CD8-positive, alpha-beta memory T cell (primary cell): Measurements from ENCODE around the gene ZEB2. TPM values are rescaled to one million over a fixed set of nuclear protein-coding genes. Genes with fewer than 3 reads are reported as not detected.
A peak's percentile ranks its signal among the peaks of the same experiment; 100 is the strongest.

Source experiments
- CTCF ChIA-PET: fragments of 350-600 bp; sonication (Branson Sonifier 250); formaldehyde crosslinking; loops from one replicate; lab custom pipeline; 2021; ENCODE audit warnings: antibody characterized with exemption; lab: Charles Lee
- POLR2A ChIA-PET: fragments of 350-600 bp; sonication (Branson Sonifier 250); formaldehyde crosslinking; loops from one replicate; lab custom pipeline; 2021; ENCODE audit warnings: antibody characterized with exemption; lab: Charles Lee
- DNase-seq, 5 donors: peaks; one replicate each; pipeline versions ENCODE4 v3.0.0 to v3.0.0-alpha.2; 2020 to 2022; ENCODE audit warnings: mixed read lengths in 1 of 5
- H3K27ac ChIP-seq: one replicate; pipeline ENCODE4 v1.7.0; 2013; ENCODE audit warnings: low read depth, mild to moderate bottlenecking, low read length, moderate library complexity
- H3K27me3 ChIP-seq: 2 replicates; pipeline ENCODE4 v1.7.0; 2013; ENCODE audit warnings: low read length, mild to moderate bottlenecking; ENCODE audit not compliant: insufficient read depth, poor library complexity, severe bottlenecking
- H3K36me3 ChIP-seq: 2 replicates; pipeline ENCODE4 v1.7.0; 2013; ENCODE audit warnings: mild to moderate bottlenecking, low read length, moderate library complexity; ENCODE audit not compliant: insufficient read depth
- H3K4me1 ChIP-seq: 2 replicates; pipeline ENCODE4 v1.7.0; 2013; ENCODE audit warnings: mild to moderate bottlenecking, low read length, moderate library complexity; ENCODE audit not compliant: insufficient read depth
- H3K4me3 ChIP-seq: 2 replicates; pipeline ENCODE4 v1.7.0; 2013; ENCODE audit warnings: mild to moderate bottlenecking, low read length
- H3K9me3 ChIP-seq: 2 replicates; pipeline ENCODE4 v1.7.0; 2013; ENCODE audit warnings: mild to moderate bottlenecking, low read length
- H3K27ac Mint-ChIP-seq, 8 donors: one replicate each; pipeline ENCODE4 v1.8.0; 2020 to 2021; ENCODE audit warnings: mixed read lengths in 8 of 8, mild to moderate bottlenecking in 6 of 8, inconsistent platforms in 3 of 8, moderate library complexity in 3 of 8
- H3K27me3 Mint-ChIP-seq, 2 donors: one replicate each; pipeline ENCODE4 v1.8.0; 2020 to 2021; ENCODE audit warnings: mixed read lengths in 2 of 2, mild to moderate bottlenecking in 1 of 2, moderate library complexity in 1 of 2
- H3K36me3 Mint-ChIP-seq, 3 donors: one replicate each; pipeline ENCODE4 v1.8.0; 2020 to 2021; ENCODE audit warnings: mixed read lengths in 3 of 3, inconsistent platforms in 1 of 3, mild to moderate bottlenecking in 1 of 3
- H3K4me1 Mint-ChIP-seq, 3 donors: one replicate each; pipeline ENCODE4 v1.8.0; 2020 to 2021; ENCODE audit warnings: mixed read lengths in 3 of 3, inconsistent platforms in 1 of 3, mild to moderate bottlenecking in 1 of 3
- H3K4me3 Mint-ChIP-seq, 7 donors: one replicate each; pipeline ENCODE4 v1.8.0; 2020 to 2021; ENCODE audit warnings: mixed read lengths in 7 of 7, mild to moderate bottlenecking in 6 of 7, moderate library complexity in 4 of 7, inconsistent platforms in 2 of 7
- H3K9me3 Mint-ChIP-seq, 5 donors: one replicate each; pipeline ENCODE4 v1.8.0; 2020 to 2022; ENCODE audit warnings: mixed read lengths in 5 of 5, mild to moderate bottlenecking in 3 of 5, moderate library complexity in 2 of 5, inconsistent platforms in 1 of 5
- polyA plus RNA-seq: library from polyadenylated mRNA; unstranded; fragments of 300-500 nt; fragmentation: Illumina TruSeq; gene quantifications from one replicate; pipeline ENCODE4 v1.2.3, GENCODE V29; 2021
- total RNA-seq, 2 experiments: library from RNA; stranded (reverse); gene quantifications; one replicate each; pipeline ENCODE4 v1.2.3, GENCODE V29; 2021

The ZEB2 gene
- total and polyA plus RNA-seq, 3 experiments from 2014 or later: 20.6 to 35.8 (median 32.7) TPM

DNA sequence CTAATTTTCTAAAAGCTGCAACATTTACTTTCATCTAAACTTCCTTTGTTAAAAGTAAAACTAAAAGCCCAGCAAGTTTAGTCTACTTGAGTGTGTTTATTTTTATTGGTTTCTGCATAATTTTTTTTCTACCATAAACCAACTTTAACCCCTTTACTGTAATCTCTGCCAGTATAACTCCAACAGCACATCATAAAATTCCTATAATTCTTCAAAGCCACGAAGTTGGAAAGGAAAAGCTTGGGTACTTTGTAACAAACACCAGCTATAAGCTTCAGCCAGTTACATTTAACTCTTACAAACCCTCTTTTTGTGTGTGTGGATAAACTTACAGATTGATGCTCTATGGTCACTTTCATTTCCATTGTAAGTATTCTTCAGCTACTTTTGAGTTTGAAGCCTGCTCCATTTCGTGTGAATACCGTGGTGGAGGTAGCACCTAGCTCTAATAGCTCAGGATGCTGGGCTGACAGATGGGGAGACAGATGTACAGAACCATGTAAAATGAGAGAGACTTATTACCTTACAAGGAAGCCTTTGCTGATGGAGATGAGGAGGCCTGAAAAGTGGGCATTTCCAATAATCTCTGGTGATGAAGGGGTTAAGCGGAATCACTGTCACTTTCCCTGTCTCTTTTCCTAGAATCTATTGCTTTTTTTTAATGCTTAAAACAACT lies 42.5 kb downstream of the ZEB2 start:
- POLR2A ChIA-PET: interaction anchor here (0.6 kb wide), 1 partner anchor 17 kb away, joined by 3 read pairs; no protein-coding TSS in a partner anchor
- Mint-ChIP-seq H3K4me3 (peak overlapping the region in 3 of 7 donors; percentile 22 to 28 (median 26)), H3K27me3 (no peaks in the 10 kb centered on the region), H3K36me3 (peaks cover 0 to 4% (median 2%) of the 10 kb centered on the region in 3 donors), H3K4me1 (peaks cover 40 to 65% (median 49%) of the 10 kb centered on the region in 3 donors), H3K27ac (peak overlapping the region in 5 of 8 donors; percentile 2 to 59 (median 41)), H3K9me3 (no peaks in the 10 kb centered on the region)
- no peak for DNase-seq
- Histone ChIP-seq H3K4me1 (peaks cover 24% of the 10 kb centered on the region), H3K27me3 (no peaks in the 10 kb centered on the region), H3K9me3 (no peaks in the 10 kb centered on the region), H3K4me3 (no peak overlapping the region), H3K27ac (no peak overlapping the region), H3K36me3 (no peaks in the 10 kb centered on the region)
- CTCF ChIA-PET: no interaction called here

- Histone ChIP-seq H3K9me3 (no peaks in the 10 kb centered on the region), H3K27ac (no peak overlapping the region), H3K36me3 (no peaks in the 10 kb centered on the region), H3K4me1 (peaks cover 25% of the 10 kb centered on the region), H3K4me3 (no peak overlapping the region), H3K27me3 (no peaks in the 10 kb centered on the region)
- H3K4me1 Mint-ChIP-seq: peaks cover 33 to 58% (median 49%) of the 10 kb centered on the region in 3 donors
- no peak overlapping the region for H3K4me3 Mint-ChIP-seq
- POLR2A ChIA-PET: no interaction called here
- no peak overlapping the region for H3K27ac Mint-ChIP-seq
- H3K36me3 Mint-ChIP-seq: peaks cover 0 to 2% (median 1%) of the 10 kb centered on the region in 3 donors
- no peaks in the 10 kb centered on the region for H3K9me3 Mint-ChIP-seq
- H3K27me3 Mint-ChIP-seq: no peaks in the 10 kb centered on the region
- CTCF ChIA-PET: interaction anchor here (1.7 kb wide), 1 partner anchor 15 kb away, joined by 3 read pairs; no protein-coding TSS in a partner anchor
- no peak for DNase-seq
Observed at GRCh38 chr2:144476682-144477081, 43.2 kb downstream of the ZEB2 start.

- Mint-ChIP-seq H3K36me3 (peaks cover 0 to 2% (median 1%) of the 10 kb centered on the region in 3 donors), H3K9me3 (no peaks in the 10 kb centered on the region), H3K27ac (peak overlapping the region in 2 of 8 donors; percentile 17 to 38), H3K4me3 (peak overlapping the region in 2 of 7 donors; percentile 4 to 15), H3K4me1 (peaks cover 35 to 50% (median 42%) of the 10 kb centered on the region in 3 donors), H3K27me3 (no peaks in the 10 kb centered on the region)
- Histone ChIP-seq H3K4me3 (no peak overlapping the region), H3K27ac (no peak overlapping the region), H3K27me3 (no peaks in the 10 kb centered on the region), H3K36me3 (no peaks in the 10 kb centered on the region), H3K4me1 (peaks cover 26% of the 10 kb centered on the region), H3K9me3 (no peaks in the 10 kb centered on the region)
- ChIA-PET POLR2A (no interaction called here), CTCF (interaction anchor here (1.7 kb wide), 1 partner anchor 14 kb away, joined by 3 read pairs; no protein-coding TSS in a partner anchor)
- DNase-seq: no peak
Observed at GRCh38 chr2:144475569-144476275, 44.2 kb downstream of the ZEB2 start.

DNA sequence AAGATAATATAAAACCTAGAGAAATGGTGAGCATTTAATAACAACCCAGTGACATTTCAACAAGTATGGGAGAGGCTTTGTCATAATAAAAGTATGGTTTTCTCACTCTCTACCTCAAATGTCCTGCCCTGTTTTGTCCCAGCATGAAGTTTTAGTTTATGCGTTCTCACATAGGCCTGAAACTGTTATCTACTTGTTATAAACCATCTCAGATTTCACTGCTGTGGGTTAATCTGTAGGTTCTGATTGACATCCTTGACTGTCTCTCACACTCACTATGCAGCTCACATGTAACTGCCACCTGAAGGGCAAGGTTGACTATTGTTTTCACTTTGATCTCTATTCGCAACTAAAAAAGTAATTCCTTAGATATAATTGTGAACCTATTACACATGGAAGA lies 44.9 kb downstream of the ZEB2 start:
- no peaks in the 10 kb centered on the region for H3K9me3 Mint-ChIP-seq
- Histone ChIP-seq H3K4me3 (no peak overlapping the region), H3K27me3 (no peaks in the 10 kb centered on the region), H3K36me3 (no peaks in the 10 kb centered on the region), H3K9me3 (no peaks in the 10 kb centered on the region), H3K4me1 (peaks cover 26% of the 10 kb centered on the region), H3K27ac (no peak overlapping the region)
- peaks cover 34 to 47% (median 39%) of the 10 kb centered on the region in 3 donors for H3K4me1 Mint-ChIP-seq
- H3K27ac Mint-ChIP-seq: peak overlapping the region in 4 of 8 donors; percentile 13 to 38 (median 25)
- peak overlapping the region in 1 of 7 donors; percentile 2 for H3K4me3 Mint-ChIP-seq
- POLR2A ChIA-PET: no interaction called here
- H3K36me3 Mint-ChIP-seq: peaks cover 0 to 2% (median 1%) of the 10 kb centered on the region in 3 donors
- CTCF ChIA-PET: interaction anchor here (1.7 kb wide), 1 partner anchor 14 kb away, joined by 3 read pairs; no protein-coding TSS in a partner anchor
- no peak for DNase-seq
- H3K27me3 Mint-ChIP-seq: no peaks in the 10 kb centered on the region

DNA sequence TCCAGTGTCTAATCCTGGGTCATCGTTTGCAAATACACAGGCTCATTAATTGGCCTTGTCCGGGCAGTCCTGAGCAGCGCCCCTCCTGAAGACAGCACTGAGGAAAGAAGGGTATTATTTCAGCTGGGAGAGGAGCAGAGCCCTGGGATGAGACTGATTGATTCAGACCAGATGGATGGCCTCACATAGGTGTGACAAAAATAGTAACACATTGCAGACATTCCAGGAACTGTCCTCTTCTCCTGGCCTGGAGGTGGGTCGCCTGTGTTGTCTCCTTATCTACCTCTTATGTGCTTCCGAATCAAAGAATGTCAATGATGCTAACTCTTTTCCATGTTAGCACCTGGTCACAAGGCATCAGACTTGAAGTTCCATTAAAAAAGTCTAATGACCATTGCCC lies 45.9 kb downstream of the ZEB2 start:
- Histone ChIP-seq H3K36me3 (no peaks in the 10 kb centered on the region), H3K27me3 (no peaks in the 10 kb centered on the region), H3K27ac (no peak overlapping the region), H3K9me3 (no peaks in the 10 kb centered on the region), H3K4me1 (peaks cover 26% of the 10 kb centered on the region), H3K4me3 (no peak overlapping the region)
- Mint-ChIP-seq H3K4me3 (no peak overlapping the region), H3K4me1 (peaks cover 33 to 43% (median 36%) of the 10 kb centered on the region in 3 donors), H3K36me3 (peaks cover 0 to 2% (median 1%) of the 10 kb centered on the region in 3 donors), H3K27ac (peak overlapping the region in 1 of 8 donors; percentile 68), H3K9me3 (no peaks in the 10 kb centered on the region), H3K27me3 (no peaks in the 10 kb centered on the region)
- ChIA-PET POLR2A (no interaction called here), CTCF (no interaction called here)
- DNase-seq: no peak

GRCh38 chr2:144472911-144473310 lies 47.0 kb downstream of the ZEB2 start:
- H3K9me3 Mint-ChIP-seq: no peaks in the 10 kb centered on the region
- Histone ChIP-seq H3K9me3 (no peaks in the 10 kb centered on the region), H3K4me1 (peaks cover 26% of the 10 kb centered on the region), H3K4me3 (no peak overlapping the region), H3K27me3 (no peaks in the 10 kb centered on the region), H3K36me3 (no peaks in the 10 kb centered on the region), H3K27ac (no peak overlapping the region)
- H3K27me3 Mint-ChIP-seq: no peaks in the 10 kb centered on the region
- peaks cover 0 to 2% (median 1%) of the 10 kb centered on the region in 3 donors for H3K36me3 Mint-ChIP-seq
- ChIA-PET POLR2A (interaction anchor here (0.9 kb wide), 1 partner anchor 18 kb away, joined by 4 read pairs; no protein-coding TSS in a partner anchor), CTCF (no interaction called here)
- H3K27ac Mint-ChIP-seq: no peak overlapping the region
- no peak for DNase-seq
- peaks cover 33 to 45% (median 33%) of the 10 kb centered on the region in 3 donors for H3K4me1 Mint-ChIP-seq
- no peak overlapping the region for H3K4me3 Mint-ChIP-seq

DNA sequence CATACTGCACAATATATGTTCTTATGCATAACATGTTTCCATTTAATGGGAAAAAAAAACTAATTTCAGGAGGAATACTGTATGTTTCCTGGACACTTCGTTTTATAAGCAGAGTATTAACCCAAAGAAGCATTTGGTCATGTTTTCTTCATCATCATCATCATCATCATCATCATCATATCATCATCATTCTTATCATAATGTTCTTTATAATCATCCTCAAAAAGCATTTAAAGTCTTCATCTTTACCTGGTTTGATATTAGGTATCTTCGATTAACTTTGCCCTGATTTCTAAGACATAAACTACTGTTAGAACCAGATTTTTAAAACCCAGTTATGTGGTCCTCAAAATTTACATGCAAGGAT lies 47.9 kb downstream of the ZEB2 start:
- H3K36me3 Mint-ChIP-seq: no peaks in the 10 kb centered on the region
- H3K27ac Mint-ChIP-seq: no peak overlapping the region
- H3K9me3 ChIP-seq: no peaks in the 10 kb centered on the region
- H3K27ac ChIP-seq: no peak overlapping the region
- no peak overlapping the region for H3K4me3 Mint-ChIP-seq
- no peaks in the 10 kb centered on the region for H3K27me3 Mint-ChIP-seq
- no peak overlapping the region for H3K4me3 ChIP-seq
- H3K9me3 Mint-ChIP-seq: no peaks in the 10 kb centered on the region
- no peaks in the 10 kb centered on the region for H3K27me3 ChIP-seq
- ChIA-PET CTCF (no interaction called here), POLR2A (no interaction called here)
- no peaks in the 10 kb centered on the region for H3K36me3 ChIP-seq
- H3K4me1 ChIP-seq: peaks cover 20% of the 10 kb centered on the region
- DNase-seq: no peak
- H3K4me1 Mint-ChIP-seq: peaks cover 28 to 44% (median 30%) of the 10 kb centered on the region in 3 donors
